Stimulated activated naive B cell treated with anti-CD40 and anti-IgM and Interleukin-4, amounts not matched to agents 10 μg/mL and 1 μg/mL and 100 μg/mL, for 72 hours (primary cell): Measurements from ENCODE around the gene TIMM22.

Source experiments
- ATAC-seq, 2 donors: fragments of 150-1000 bp; cut with Tn5 transposase; replicated peaks; 2 replicates each; pipeline ENCODE4 v1.10.0; 2021; ENCODE audit warnings: moderate library complexity in 1 of 2
- DNase-seq: peaks from one replicate; pipeline ENCODE4 v3.0.0; 2021
- H3K27ac Mint-ChIP-seq: one replicate; pipeline ENCODE4 v1.8.0; 2022; ENCODE audit warnings: mild to moderate bottlenecking, mixed read lengths
- H3K27me3 Mint-ChIP-seq, 2 donors: one replicate each; pipeline ENCODE4 v1.8.0; 2022; ENCODE audit warnings: mixed read lengths in 2 of 2
- H3K36me3 Mint-ChIP-seq, 2 donors: one replicate each; pipeline ENCODE4 v1.8.0; 2022; ENCODE audit warnings: mixed read lengths in 2 of 2, mild to moderate bottlenecking in 1 of 2
- H3K4me1 Mint-ChIP-seq, 2 donors: one replicate each; pipeline ENCODE4 v1.8.0; 2022; ENCODE audit warnings: mixed read lengths in 2 of 2, mild to moderate bottlenecking in 1 of 2
- H3K4me3 Mint-ChIP-seq, 2 donors: one replicate each; pipeline ENCODE4 v1.8.0; 2022; ENCODE audit warnings: mild to moderate bottlenecking in 2 of 2, mixed read lengths in 2 of 2, moderate library complexity in 1 of 2
- H3K9me3 Mint-ChIP-seq, 2 donors: one replicate each; pipeline ENCODE4 v1.8.0; 2022; ENCODE audit warnings: mixed read lengths in 2 of 2, mild to moderate bottlenecking in 1 of 2

TIMM22 gene

DNA sequence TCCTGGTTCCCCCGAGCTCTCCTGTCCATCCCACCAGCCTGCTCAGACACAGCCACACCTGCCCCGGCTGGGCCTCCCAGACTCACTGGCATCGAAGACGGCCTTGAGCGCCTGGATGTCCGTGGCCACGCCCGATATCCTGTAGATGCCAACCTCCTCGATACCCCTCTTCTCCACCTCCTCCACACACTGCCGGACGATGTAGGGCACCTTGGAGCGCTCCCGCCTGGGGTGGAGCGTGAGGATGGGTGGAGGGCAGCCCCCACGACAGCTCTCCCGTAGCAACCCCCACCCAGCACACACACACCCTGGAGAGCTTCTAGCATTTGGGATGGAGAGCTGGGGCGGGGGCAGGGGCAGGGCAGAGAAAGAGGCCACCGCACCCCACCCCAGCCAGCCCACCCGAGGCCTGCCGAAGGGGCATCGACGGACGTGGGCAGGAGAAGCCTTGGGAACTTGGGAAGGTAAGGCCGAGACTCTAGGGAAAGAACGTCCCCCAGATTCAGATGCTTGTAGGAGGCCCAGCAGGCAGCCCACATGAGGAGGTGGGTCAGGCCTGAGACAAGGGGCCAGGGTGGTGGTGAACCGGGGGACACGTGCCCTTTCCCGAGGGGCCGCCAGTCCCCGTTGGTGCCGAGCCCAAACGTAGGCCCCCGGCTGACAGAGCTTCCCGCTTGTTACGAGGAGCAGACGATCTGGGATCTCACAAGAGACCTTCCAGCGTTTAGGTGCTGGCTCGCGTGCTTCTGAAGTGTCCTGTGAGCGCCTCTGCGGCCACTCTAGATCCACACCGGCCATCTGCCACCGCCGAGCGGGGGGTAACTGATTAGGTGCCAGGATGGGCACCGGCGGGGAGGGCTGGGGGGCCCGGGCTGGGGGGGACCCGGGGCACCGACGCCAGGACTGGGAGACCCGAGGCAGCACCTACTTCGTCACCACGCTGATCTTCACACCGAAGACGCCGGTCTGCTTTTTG, 15.1 kb downstream of the TIMM22 start:
- Mint-ChIP-seq H3K4me1 (no peaks in the 10 kb centered on the region), H3K27ac (no peak overlapping the region), H3K9me3 (no peaks in the 10 kb centered on the region), H3K27me3 (no peaks in the 10 kb centered on the region), H3K4me3 (no peak overlapping the region), H3K36me3 (peaks cover 15 to 19% of the 10 kb centered on the region in 2 donors)
- DNase-seq (no peak), ATAC-seq (no peak)

DNA sequence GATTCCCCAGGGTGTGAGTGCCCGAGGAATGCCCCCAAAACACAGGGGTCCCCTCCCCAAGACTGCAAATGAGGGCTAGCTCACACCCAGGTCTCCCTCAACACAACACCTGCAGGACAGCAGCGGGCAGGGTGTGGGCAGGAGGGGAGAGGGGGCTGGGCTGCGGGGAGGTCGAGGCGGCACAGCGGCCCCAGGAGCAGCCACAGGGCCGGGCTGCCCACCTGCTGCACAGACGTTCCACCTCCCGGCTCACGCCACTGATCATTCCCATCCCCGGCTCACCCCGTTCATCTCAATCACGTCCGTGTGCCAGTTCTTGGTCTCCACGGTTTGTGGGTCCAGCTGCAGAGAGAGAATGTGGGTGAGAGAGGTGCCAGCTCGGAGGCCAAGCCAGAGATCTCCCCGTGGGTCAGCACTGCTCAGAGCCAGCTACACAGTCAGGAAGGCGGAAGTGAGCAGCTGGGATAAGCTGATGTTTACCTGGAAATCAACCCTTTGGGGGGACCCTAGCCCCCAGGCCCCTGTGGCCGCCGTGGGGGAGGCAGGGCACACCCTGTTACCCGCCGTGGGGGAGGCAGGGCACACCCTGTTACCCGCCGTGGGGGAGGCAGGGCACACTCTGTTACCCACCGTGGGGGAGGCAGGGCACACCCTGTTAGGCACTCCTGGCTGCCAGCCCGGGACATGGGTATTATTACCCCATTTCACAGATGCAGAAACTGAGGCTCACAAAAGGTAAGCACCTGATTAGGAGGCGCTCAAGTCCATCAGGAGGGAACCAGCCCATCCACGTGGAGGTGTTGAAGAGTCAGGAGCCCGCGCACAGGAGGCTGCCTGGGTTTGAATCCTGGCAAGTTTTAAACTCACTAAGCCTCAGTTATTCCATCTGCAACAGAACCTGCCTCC, 16.1 kb downstream of the TIMM22 start:
- no peaks in the 10 kb centered on the region for H3K27me3 Mint-ChIP-seq
- no peak overlapping the region for H3K27ac Mint-ChIP-seq
- no peaks in the 10 kb centered on the region for H3K4me1 Mint-ChIP-seq
- ATAC-seq, result no peak
- no peak for DNase-seq
- H3K9me3 Mint-ChIP-seq, result no peaks in the 10 kb centered on the region
- H3K4me3 Mint-ChIP-seq, result no peak overlapping the region
- peaks cover 12 to 17% of the 10 kb centered on the region in 2 donors for H3K36me3 Mint-ChIP-seq

DNA sequence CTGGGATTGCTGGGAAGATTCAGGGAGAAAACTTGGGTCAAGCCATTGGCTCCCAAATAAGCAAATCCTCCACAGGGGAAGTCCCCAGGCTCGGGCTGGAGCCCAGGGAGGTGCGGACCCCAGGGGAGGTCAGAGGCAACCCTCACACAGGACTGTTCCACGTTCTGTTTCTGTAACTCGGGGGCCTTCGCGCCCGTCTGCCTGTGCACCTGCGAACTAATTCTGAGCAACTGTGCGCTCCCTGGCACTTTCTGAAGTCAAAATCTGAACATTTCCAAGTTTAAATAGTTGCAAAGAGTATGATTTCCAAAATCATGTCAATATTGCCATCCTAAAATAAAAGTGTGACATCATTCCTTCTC, 16.8 kb downstream of the TIMM22 start:
- Mint-ChIP-seq H3K4me1 (no peaks in the 10 kb centered on the region), H3K27me3 (no peaks in the 10 kb centered on the region), H3K9me3 (no peaks in the 10 kb centered on the region), H3K4me3 (no peak overlapping the region), H3K27ac (no peak overlapping the region), H3K36me3 (peaks cover 12 to 21% of the 10 kb centered on the region in 2 donors)
- DNase-seq (no peak), ATAC-seq (no peak)

DNA sequence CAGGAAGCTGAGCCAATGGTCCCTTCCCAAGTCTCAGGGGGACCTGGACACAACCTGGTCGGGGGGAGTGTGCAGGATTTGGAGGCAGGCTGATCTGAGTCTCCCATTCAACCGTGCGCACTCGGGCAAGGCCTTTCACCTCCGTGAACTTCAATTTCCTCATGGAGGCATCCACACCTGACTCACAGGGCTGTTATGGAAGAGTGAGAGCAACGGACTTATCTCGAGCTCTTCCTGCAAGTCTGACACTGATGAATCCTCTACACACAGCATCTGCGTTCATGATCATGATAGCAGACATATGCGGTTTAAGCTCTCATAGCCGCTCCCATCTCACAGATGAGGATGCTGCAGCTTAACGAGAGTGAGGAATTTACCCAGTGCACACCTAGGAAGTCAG, 21.6 kb downstream of the TIMM22 start:
- Mint-ChIP-seq H3K4me1 (peaks cover 0 to 2% of the 10 kb centered on the region in 2 donors), H3K4me3 (no peak overlapping the region), H3K27me3 (no peaks in the 10 kb centered on the region), H3K9me3 (no peaks in the 10 kb centered on the region), H3K27ac (no peak overlapping the region), H3K36me3 (peaks cover 4 to 20% of the 10 kb centered on the region in 2 donors)
- DNase-seq (no peak), ATAC-seq (no peak)

DNA sequence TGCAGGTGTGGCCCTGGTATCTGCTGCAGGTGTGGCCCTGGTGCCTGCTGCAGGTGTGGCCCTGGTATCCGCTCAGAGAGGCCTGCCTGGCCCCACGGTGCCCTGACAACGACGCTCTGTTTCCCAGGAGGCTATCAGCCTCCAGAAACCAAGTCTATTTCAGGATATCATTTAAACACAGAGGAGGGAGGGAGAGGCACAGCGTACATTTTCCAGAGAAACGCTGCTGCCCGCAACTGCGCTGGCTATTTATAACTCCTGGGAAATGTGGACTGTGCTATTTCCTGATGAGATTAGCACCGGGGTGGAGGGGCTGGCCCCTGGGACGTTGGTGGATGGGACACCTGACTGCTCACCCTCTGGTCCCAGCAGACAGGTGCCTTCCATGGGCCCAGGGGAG, 22.5 kb downstream of the TIMM22 start:
- Mint-ChIP-seq H3K4me1 (peaks cover 0 to 2% of the 10 kb centered on the region in 2 donors), H3K36me3 (peaks cover 4 to 20% of the 10 kb centered on the region in 2 donors), H3K9me3 (no peaks in the 10 kb centered on the region), H3K4me3 (no peak overlapping the region), H3K27me3 (no peaks in the 10 kb centered on the region), H3K27ac (no peak overlapping the region)
- ATAC-seq (no peak), DNase-seq (no peak)

DNA sequence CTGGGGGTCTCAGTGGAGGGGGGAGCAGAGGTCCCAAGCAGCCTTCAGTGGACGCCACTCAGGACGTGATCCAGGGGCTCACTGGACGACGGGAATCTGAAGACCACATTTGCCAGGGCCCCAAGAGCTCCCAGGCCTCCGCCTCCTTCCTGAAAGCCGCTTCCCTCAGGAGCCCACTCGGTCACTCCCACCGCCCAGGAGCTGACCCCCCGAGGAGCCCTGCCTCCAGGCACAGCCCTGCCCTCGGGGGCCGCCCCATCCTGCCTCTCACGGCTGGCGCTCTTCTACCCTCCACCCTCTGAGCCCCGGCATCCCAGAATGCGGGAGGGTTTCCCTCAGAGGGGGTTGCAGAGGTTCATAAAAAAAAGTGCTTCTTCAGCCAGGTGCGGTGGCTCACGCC, 24.2 kb downstream of the TIMM22 start:
- DNase-seq (no peak), ATAC-seq (no peak)
- H3K27me3 Mint-ChIP-seq, result no peaks in the 10 kb centered on the region
- peaks cover 12 to 26% of the 10 kb centered on the region in 2 donors for H3K36me3 Mint-ChIP-seq
- no peaks in the 10 kb centered on the region for H3K9me3 Mint-ChIP-seq
- no peak overlapping the region for H3K4me3 Mint-ChIP-seq
- peak overlapping the region; percentile 25 for H3K27ac Mint-ChIP-seq
- peaks cover 0 to 2% of the 10 kb centered on the region in 2 donors for H3K4me1 Mint-ChIP-seq

DNA sequence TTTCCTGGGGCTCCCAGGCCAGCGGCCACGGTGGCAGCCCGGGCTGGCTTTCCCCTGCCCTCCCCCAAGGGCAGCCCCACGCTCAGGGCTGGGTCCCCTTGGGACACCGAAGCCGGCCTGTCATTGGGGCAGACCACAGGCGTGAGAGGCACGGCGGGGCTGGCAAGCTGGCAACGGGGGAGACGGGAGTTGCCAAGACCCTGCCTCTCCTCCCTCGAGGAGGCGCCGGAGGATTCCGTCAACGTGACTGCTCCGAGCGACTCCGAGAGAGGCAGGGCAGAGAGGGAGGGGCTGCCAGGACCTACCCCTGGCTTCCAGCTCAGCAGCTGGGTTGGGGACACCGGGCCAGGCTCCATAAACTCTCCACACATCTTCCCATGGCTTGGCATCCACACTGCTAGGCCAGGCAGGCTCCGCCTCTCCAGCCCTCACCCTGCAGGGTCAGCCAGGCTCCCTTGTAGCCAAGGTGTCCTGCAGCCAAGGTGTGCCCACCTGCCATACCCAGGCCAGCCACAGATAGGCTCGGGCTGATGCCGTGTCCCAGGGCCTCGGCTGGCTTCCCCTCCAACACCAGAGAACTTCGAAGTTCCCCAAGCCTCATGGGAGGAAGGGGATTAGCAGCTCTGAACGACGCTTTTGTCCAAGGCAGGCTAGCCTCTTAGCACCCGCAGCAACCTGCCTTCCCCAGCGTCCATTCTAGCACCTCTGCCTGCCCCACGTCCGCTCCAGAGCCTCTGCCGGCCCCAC, 25.5 kb downstream of the TIMM22 start:
- peaks cover 13 to 29% of the 10 kb centered on the region in 2 donors for H3K36me3 Mint-ChIP-seq
- no peak overlapping the region for H3K4me3 Mint-ChIP-seq
- H3K9me3 Mint-ChIP-seq, result no peaks in the 10 kb centered on the region
- no peak overlapping the region for H3K27ac Mint-ChIP-seq
- peaks cover 0 to 2% of the 10 kb centered on the region in 2 donors for H3K4me1 Mint-ChIP-seq
- DNase-seq (no peak), ATAC-seq (no peak)
- H3K27me3 Mint-ChIP-seq, result no peaks in the 10 kb centered on the region

DNA sequence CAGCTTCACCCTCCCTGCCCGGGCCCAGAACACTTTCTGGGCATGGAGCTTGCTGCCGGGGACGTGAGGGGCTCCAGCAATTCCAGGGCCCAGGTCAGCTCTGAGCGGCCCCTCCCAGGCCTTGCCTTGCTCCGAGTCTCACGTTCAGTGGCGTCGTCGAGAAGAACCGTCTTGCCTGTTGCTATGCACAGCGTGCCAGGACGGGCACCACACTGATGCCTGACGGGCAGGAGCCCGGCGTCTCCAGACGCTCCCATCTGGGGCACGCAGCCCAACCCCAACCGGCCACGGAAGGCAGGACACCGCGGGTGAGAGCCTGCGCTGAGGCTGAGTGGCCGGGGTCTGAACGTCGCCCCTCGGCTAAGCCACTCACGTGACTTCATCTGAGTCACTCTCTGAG, 27.1 kb downstream of the TIMM22 start:
- no peak overlapping the region for H3K4me3 Mint-ChIP-seq
- no peaks in the 10 kb centered on the region for H3K27me3 Mint-ChIP-seq
- H3K27ac Mint-ChIP-seq, result no peak overlapping the region
- H3K9me3 Mint-ChIP-seq, result no peaks in the 10 kb centered on the region
- H3K36me3 Mint-ChIP-seq, result peaks cover 15 to 27% of the 10 kb centered on the region in 2 donors
- peaks cover 0 to 2% of the 10 kb centered on the region in 2 donors for H3K4me1 Mint-ChIP-seq
- DNase-seq, result no peak
- ATAC-seq, result no peak

DNA sequence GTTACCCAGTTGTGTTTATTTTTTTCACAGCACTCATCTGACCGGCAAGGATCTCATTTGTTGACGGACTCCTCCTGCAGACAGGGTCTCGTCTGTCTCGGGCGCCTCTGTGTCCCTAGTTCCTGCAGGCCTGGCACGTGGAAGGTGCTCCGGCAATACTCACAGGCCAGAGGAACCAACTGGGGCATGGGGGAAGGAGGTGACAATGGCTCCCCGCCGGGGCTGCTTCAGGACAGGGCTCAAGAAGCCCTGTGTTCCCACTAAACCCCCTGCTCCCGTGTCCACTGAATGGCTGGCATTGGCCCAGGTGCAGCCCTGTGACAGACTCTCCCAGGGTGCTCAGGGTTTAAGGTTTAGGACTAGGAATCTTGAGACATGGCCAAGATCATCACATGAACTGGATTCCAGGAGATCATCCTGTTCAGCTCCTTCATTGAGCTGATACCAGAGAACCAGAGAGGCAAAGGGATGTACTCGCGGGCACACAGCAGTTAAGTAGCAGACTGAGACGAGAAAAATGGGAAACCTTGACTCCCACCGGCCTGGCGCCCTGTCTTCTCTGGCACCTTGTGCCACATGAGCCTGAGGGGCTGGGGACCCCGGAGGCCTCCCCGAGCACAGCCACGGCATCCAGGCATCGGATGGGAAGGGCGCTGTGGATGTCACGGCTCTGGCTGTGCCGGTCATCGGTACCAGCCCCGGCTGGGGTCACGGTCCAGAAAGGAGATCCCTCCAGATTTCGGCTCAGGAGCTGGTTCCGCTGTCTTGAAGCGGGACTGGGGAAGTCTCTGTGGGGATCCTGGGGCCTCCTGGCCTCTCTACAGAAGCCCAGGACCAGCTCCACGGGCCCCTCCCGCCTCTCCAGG, 29.0 kb downstream of the TIMM22 start:
- Mint-ChIP-seq H3K27ac (no peak overlapping the region), H3K36me3 (peaks cover 10 to 19% of the 10 kb centered on the region in 2 donors), H3K4me1 (peaks cover 0 to 4% of the 10 kb centered on the region in 2 donors), H3K9me3 (no peaks in the 10 kb centered on the region), H3K4me3 (no peak overlapping the region), H3K27me3 (no peaks in the 10 kb centered on the region)
- DNase-seq (no peak), ATAC-seq (no peak)

DNA sequence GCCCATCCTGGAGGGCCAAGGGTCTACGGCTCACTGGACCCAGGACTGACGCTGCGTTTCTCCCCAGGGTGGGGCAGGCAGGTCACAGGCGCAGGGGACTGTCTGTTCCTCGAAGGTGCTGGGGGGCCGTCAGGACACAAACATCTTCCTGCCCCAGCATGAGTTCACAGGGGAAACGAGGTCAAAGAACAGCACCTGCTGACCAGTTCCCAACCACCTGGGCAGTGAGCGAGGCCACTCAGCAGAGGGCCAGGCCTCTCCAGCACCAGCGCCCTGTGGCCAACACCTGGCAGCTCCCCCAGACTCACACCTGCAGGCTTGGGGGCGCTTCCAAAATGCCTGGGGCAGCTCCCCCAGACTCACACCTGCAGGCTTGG, 29.7 kb downstream of the TIMM22 start:
- no peaks in the 10 kb centered on the region for H3K27me3 Mint-ChIP-seq
- DNase-seq (no peak), ATAC-seq (no peak)
- peaks cover 0 to 4% of the 10 kb centered on the region in 2 donors for H3K4me1 Mint-ChIP-seq
- no peak overlapping the region for H3K27ac Mint-ChIP-seq
- no peak overlapping the region for H3K4me3 Mint-ChIP-seq
- H3K9me3 Mint-ChIP-seq, result no peaks in the 10 kb centered on the region
- peaks cover 10 to 19% of the 10 kb centered on the region in 2 donors for H3K36me3 Mint-ChIP-seq

DNA sequence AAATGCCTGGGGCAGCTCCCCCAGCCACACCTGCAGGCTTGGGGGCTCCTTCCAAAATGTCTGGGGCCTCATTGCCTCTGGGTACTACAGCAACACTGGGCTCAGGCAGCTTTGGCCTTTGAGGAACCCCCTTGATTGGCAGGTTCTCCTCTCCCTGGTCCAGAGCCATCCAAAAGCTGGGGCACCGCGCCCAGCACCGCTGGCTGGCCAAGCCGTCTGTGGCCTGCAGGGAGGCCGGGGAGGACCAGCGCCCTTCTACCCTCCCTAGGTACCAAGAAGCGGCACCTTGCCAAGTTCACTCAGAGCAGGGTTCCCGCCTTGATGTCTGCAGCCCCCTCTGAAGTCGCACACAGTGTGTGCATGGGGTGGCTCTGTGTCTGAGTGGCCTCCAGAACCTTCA, 30.1 kb downstream of the TIMM22 start:
- H3K36me3 Mint-ChIP-seq, result peaks cover 10 to 19% of the 10 kb centered on the region in 2 donors
- peaks cover 0 to 5% of the 10 kb centered on the region in 2 donors for H3K4me1 Mint-ChIP-seq
- H3K4me3 Mint-ChIP-seq, result no peak overlapping the region
- ATAC-seq (no peak), DNase-seq (no peak)
- no peaks in the 10 kb centered on the region for H3K9me3 Mint-ChIP-seq
- no peak overlapping the region for H3K27ac Mint-ChIP-seq
- H3K27me3 Mint-ChIP-seq, result no peaks in the 10 kb centered on the region

DNA sequence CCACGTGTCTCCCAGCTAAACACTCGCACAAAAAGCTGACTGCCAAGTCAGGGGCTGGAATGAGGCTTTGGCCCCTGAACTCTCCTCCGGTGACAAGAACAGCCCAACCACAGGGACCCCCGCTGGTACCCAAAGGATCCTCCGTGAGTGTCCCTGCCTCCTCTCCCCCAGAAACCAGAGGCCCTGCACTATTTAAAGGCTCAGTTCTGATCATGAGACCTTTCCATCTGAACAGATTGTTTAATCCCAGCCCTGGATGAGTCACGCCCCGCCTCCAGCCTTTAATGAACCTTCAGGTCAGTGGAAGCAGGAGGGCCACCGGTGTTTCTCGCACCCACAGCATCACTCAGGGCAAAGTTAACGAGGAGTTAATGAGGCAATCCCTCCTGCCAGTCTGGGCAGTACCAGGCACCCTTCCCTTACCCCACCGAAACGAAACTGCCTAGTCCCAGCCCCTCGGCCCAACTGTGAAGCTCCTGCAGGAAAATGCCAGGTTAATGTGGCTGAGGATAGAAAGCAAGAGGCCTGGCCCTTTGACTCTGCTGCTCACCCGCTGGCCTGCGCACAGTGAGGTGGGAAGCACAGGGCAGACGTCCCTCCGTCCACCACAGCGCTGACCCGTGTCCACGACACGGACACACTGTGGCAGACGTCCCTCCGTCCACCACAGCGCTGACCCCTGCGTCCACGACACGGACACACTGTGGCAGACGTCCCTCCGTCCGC, 32.4 kb downstream of the TIMM22 start:
- ATAC-seq, result no peak
- Mint-ChIP-seq H3K4me1 (peaks cover 12 to 24% of the 10 kb centered on the region in 2 donors), H3K4me3 (no peak overlapping the region), H3K27ac (no peak overlapping the region), H3K27me3 (no peaks in the 10 kb centered on the region), H3K9me3 (no peaks in the 10 kb centered on the region), H3K36me3 (peaks cover 16 to 19% of the 10 kb centered on the region in 2 donors)
- DNase-seq, result no peak
